H9 (cell line): ENCODE results near the gene RAB40C. TPM values are rescaled to one million over a fixed set of nuclear protein-coding genes. Genes with fewer than 3 reads are reported as not detected.

ENCODE experiments used
- DNase-seq: peaks from one replicate; pipeline ENCODE4 v3.0.0-alpha.2; 2017
- H2AFZ ChIP-seq: one replicate; pipeline ENCODE4 v1.6.1; 2013; ENCODE audit warnings: mild to moderate bottlenecking, low read length, control low read depth, moderate library complexity
- H2AK5ac ChIP-seq: 2 replicates; pipeline ENCODE4 v1.6.1; 2013; ENCODE audit warnings: low read length, control low read depth, mixed read lengths; ENCODE audit not compliant: insufficient read length
- H2BK120ac ChIP-seq: one replicate; pipeline ENCODE4 v1.6.1; 2013; ENCODE audit warnings: low read depth, mild to moderate bottlenecking, low read length, control low read depth, inconsistent platforms; ENCODE audit not compliant: poor library complexity, severe bottlenecking
- H2BK12ac ChIP-seq: 2 replicates; pipeline ENCODE4 v1.6.1; 2013; ENCODE audit warnings: low read length, control low read depth, mixed read lengths, low read depth; ENCODE audit not compliant: insufficient read length
- H2BK15ac ChIP-seq: 2 replicates; pipeline ENCODE4 v1.6.1; 2013; ENCODE audit warnings: low read depth, low read length, control low read depth
- H2BK20ac ChIP-seq: one replicate; pipeline ENCODE4 v1.6.1; 2013; ENCODE audit warnings: low read depth, mild to moderate bottlenecking, low read length, control low read depth, inconsistent platforms; ENCODE audit not compliant: poor library complexity, severe bottlenecking
- H2BK5ac ChIP-seq: 2 replicates; pipeline ENCODE4 v1.6.1; 2013; ENCODE audit warnings: low read length, control low read depth, mixed read lengths; ENCODE audit not compliant: insufficient read length
- H3K14ac ChIP-seq: 2 replicates; pipeline ENCODE4 v1.6.1; 2013; ENCODE audit warnings: low read length, control low read depth; ENCODE audit not compliant: insufficient read depth
- H3K18ac ChIP-seq: 2 replicates; pipeline ENCODE4 v1.6.1; 2013; ENCODE audit warnings: low read depth, mild to moderate bottlenecking, mixed read lengths, low read length, control low read depth; ENCODE audit not compliant: insufficient read length
- H3K23ac ChIP-seq: 2 replicates; pipeline ENCODE4 v1.6.1; 2013; ENCODE audit warnings: low read length, control low read depth, mixed read lengths, low read depth; ENCODE audit not compliant: insufficient read length
- H3K23me2 ChIP-seq: 2 replicates; pipeline ENCODE4 v1.6.1; 2013; ENCODE audit warnings: low read depth, mild to moderate bottlenecking, mixed read lengths, low read length, control low read depth; ENCODE audit not compliant: insufficient read length, poor library complexity, severe bottlenecking
- H3K27ac ChIP-seq: 2 replicates; pipeline ENCODE4 v1.5.1; 2013; ENCODE audit warnings: low read length, control low read depth, mixed read lengths, low read depth; ENCODE audit not compliant: insufficient read length
- H3K27me3 ChIP-seq: 2 replicates; pipeline ENCODE4 v1.6.1; 2013; ENCODE audit warnings: low read length, control low read depth, inconsistent platforms; ENCODE audit not compliant: insufficient read depth
- H3K4ac ChIP-seq: 2 replicates; pipeline ENCODE4 v1.6.1; 2013; ENCODE audit warnings: low read depth, mild to moderate bottlenecking, control low read depth, inconsistent platforms, low read length, moderate library complexity
- H3K4me1 ChIP-seq: 2 replicates; pipeline ENCODE4 v1.6.1; 2013; ENCODE audit warnings: low read length, control low read depth, inconsistent platforms; ENCODE audit not compliant: insufficient read depth
- H3K4me2 ChIP-seq: 2 replicates; pipeline ENCODE4 v1.6.1; 2013; ENCODE audit warnings: low read length, control low read depth, mixed read lengths; ENCODE audit not compliant: insufficient read length, insufficient read depth
- H3K56ac ChIP-seq: 2 replicates; pipeline ENCODE4 v1.6.1; 2013; ENCODE audit warnings: low read depth, mild to moderate bottlenecking, mixed read lengths, low read length, control low read depth; ENCODE audit not compliant: insufficient read length
- H3K79me1 ChIP-seq: 2 replicates; pipeline ENCODE4 v1.6.1; 2013; ENCODE audit warnings: low read depth, mild to moderate bottlenecking, moderate library complexity, low read length, control low read depth, inconsistent platforms; ENCODE audit not compliant: insufficient read depth, poor library complexity, severe bottlenecking
- H3K79me2 ChIP-seq: 2 replicates; pipeline ENCODE4 v1.6.1; 2013; ENCODE audit warnings: low read length, control low read depth, inconsistent platforms; ENCODE audit not compliant: insufficient read depth
- H3K9ac ChIP-seq: 2 replicates; pipeline ENCODE4 v1.6.1; 2013; ENCODE audit warnings: low read length, control low read depth, mixed read lengths; ENCODE audit not compliant: insufficient read length; ENCODE audit errors: extremely low read depth
- H3K9me3 ChIP-seq: one replicate; pipeline ENCODE4 v1.6.1; 2013; ENCODE audit warnings: low read depth, low read length, inconsistent platforms; ENCODE audit not compliant: control insufficient read depth
- H3T11ph ChIP-seq: one replicate; pipeline ENCODE4 v1.6.1; 2013; ENCODE audit warnings: mild to moderate bottlenecking, low read length, control low read depth, inconsistent platforms
- H4K20me1 ChIP-seq: one replicate; pipeline ENCODE4 v1.6.1; 2013; ENCODE audit not compliant: control insufficient read depth, insufficient read length, insufficient read depth
- H4K5ac ChIP-seq: 2 replicates; pipeline ENCODE4 v1.6.1; 2013; ENCODE audit warnings: low read depth, mild to moderate bottlenecking, mixed read lengths, low read length, control low read depth; ENCODE audit not compliant: insufficient read length
- H4K8ac ChIP-seq: replicated peaks from 2 replicates; pipeline ENCODE4 v1.6.1; 2013; ENCODE audit warnings: low read length, control low read depth, mixed read lengths, low read depth; ENCODE audit not compliant: insufficient read length
- H4K91ac ChIP-seq: 2 replicates; pipeline ENCODE4 v1.6.1; 2013; ENCODE audit warnings: low read depth, mild to moderate bottlenecking, moderate library complexity, mixed read lengths, low read length, control low read depth; ENCODE audit not compliant: insufficient read length
- H3K27ac Mint-ChIP-seq, 3 experiments: 2 replicates in 2 of 3; 3 replicates in 1 of 3; pipeline ENCODE4 v1.8.0; 2020 to 2021; ENCODE audit warnings: mixed read lengths in 3 of 3, mild to moderate bottlenecking in 1 of 3, moderate library complexity in 1 of 3
- H3K27me3 Mint-ChIP-seq: 2 replicates; pipeline ENCODE4 v1.8.0; 2021; ENCODE audit warnings: low read depth, mild to moderate bottlenecking, moderate library complexity, mixed read lengths
- H3K36me3 Mint-ChIP-seq, 3 experiments: 2 replicates in 2 of 3; 3 replicates in 1 of 3; pipeline ENCODE4 v1.8.0; 2020 to 2021; ENCODE audit warnings: low read depth in 3 of 3, mixed read lengths in 3 of 3; ENCODE audit not compliant: insufficient read depth in 1 of 3
- H3K4me1 Mint-ChIP-seq, 2 experiments: 2 replicates each; pipeline ENCODE4 v1.8.0; 2020; ENCODE audit warnings: mixed read lengths in 2 of 2
- H3K4me3 Mint-ChIP-seq, 2 experiments: 2 replicates in 1 of 2; 3 replicates in 1 of 2; pipeline ENCODE4 v1.8.0; 2020 to 2021; ENCODE audit warnings: mild to moderate bottlenecking in 2 of 2, mixed read lengths in 2 of 2, moderate library complexity in 1 of 2
- H3K9me3 Mint-ChIP-seq, 2 experiments: 2 replicates in 1 of 2; 3 replicates in 1 of 2; pipeline ENCODE4 v1.8.0; 2020; ENCODE audit warnings: mild to moderate bottlenecking in 2 of 2, mixed read lengths in 2 of 2, moderate library complexity in 1 of 2
- CTCF ChIP-seq: fragments of 200-600 bp; sonication (generic); conservative IDR thresholded peaks from 3 replicates; pipeline ENCODE4 v1.8.0; 2021; ENCODE audit warnings: antibody characterized with exemption, mild to moderate bottlenecking
- WGBS: extraction: QIAGEN DNeasy Blood & Tissue Kit; methylation state at CpG from one replicate; pipeline ENCODE4 v1.1.7; 2013; ENCODE audit warnings: missing lambda C conversion rate, low lambda C conversion rate, mixed read lengths; ENCODE audit not compliant: insufficient read length; ENCODE audit errors: extremely low coverage; 5-methylcytosine and 5-hydroxymethylcytosine counted together
- total RNA-seq: library from RNA; stranded (reverse); gene quantifications from 2 replicates; pipeline ENCODE4 v1.2.1, GENCODE V29; 2021

RAB40C gene
- total RNA-seq, 1 experiment from 2014 or later: 19.1 TPM

GRCh38 chr16:672851-673250 is 83.0 kb downstream of the RAB40C start:
- H4K5ac ChIP-seq: no peak overlapping the region
- H3K18ac ChIP-seq: no peak overlapping the region
- H2BK120ac ChIP-seq: no peak overlapping the region
- Mint-ChIP-seq H3K4me3 (peak overlapping the region in 1 of 2 experiments; percentile 40; a peak in 1 of 5 replicates), H3K27me3 (peaks cover 3% of the 10 kb centered on the region; the same call in 1 of the 2 replicates), H3K27ac (0 out of 7 replicates have a peak overlapping the region, but pooled peaks of 1 of the 3 experiments have one; percentile 61), H3K36me3 (peaks cover 11 to 27% (median 27%) of the 10 kb centered on the region in 3 experiments; a peak in 6 of 7 replicates), H3K4me1 (peaks cover 11 to 15% of the 10 kb centered on the region in 2 experiments), H3K9me3 (no peaks in the 10 kb centered on the region)
- no peaks in the 10 kb centered on the region for H3K9me3 ChIP-seq
- H3K4ac ChIP-seq: no peak overlapping the region
- no peaks in the 10 kb centered on the region for H3K27me3 ChIP-seq
- H2BK15ac ChIP-seq: no peak overlapping the region
- no peak overlapping the region for H2AK5ac ChIP-seq
- no peak overlapping the region for H3K4me2 ChIP-seq
- no peak overlapping the region for H3K56ac ChIP-seq
- H3K14ac ChIP-seq: no peak overlapping the region
- H2BK12ac ChIP-seq: no peak overlapping the region
- H2BK5ac ChIP-seq: no peak overlapping the region
- no CpG with 5 or more reads among the region's 21 CpGs for WGBS
- no peak overlapping the region for H3K9ac ChIP-seq
- no peak overlapping the region for H2AFZ ChIP-seq
- H3K4me1 ChIP-seq: no peaks in the 10 kb centered on the region
- no peak overlapping the region for H3K27ac ChIP-seq
- H4K8ac ChIP-seq: no peak overlapping the region
- TF ChIP-seq CTCF: no peak
- no peaks in the 10 kb centered on the region for H4K20me1 ChIP-seq
- no peak overlapping the region for H2BK20ac ChIP-seq
- no peaks in the 10 kb centered on the region; the same call in 1 of the 2 replicates for H3K79me2 ChIP-seq
- DNase-seq: no peak
- no peak overlapping the region for H3K23ac ChIP-seq
- no peak overlapping the region for H4K91ac ChIP-seq
- no peak overlapping the region for H3T11ph ChIP-seq
- H3K79me1 ChIP-seq: no peaks in the 10 kb centered on the region
- peaks cover 6% of the 10 kb centered on the region for H3K23me2 ChIP-seq
